ENCODE results near the gene WFDC10A.

- TF ChIP-seq CTCF (IDR thresholded peaks at IDR 0.05; ENCODE audit: insufficient read depth, low read length) (no peak), REST (IDR thresholded peaks at IDR 0.05; ENCODE audit: insufficient replicate concordance, low read depth) (no peak), POLR2AphosphoS5 (IDR thresholded peaks at IDR 0.05; ENCODE audit: low read depth) (no peak), GABPA (IDR thresholded peaks at IDR 0.05; ENCODE audit: low read depth) (no peak)
Measured at GRCh38 chr20:45617591-45617990, 11.9 kb upstream of the WFDC10A start.
